ENCODE data around the gene TNS4.

- TF ChIP-seq POLR2A (IDR thresholded peaks at IDR 0.05; ENCODE audit: low read length) (no peak), GATA1 (IDR thresholded peaks at IDR 0.05; ENCODE audit: low read depth, low read length) (no peak)
Measured at GRCh38 chr17:40437095-40437732, 64.2 kb downstream of the TNS4 start.

All from erythroblast (primary cell).